Uterus (tissue), 2 donors: ENCODE results near the gene HDAC4.

Experiments
- CTCF ChIP-seq, 4 experiments: fragments of 200-600 bp in 2 of 4; fragments of 450-650 bp in 2 of 4; sonication (generic) in 2 of 4; IDR thresholded peaks; one replicate each; pipeline ENCODE4 v1.5.1; 2016 to 2019; ENCODE audit warnings: antibody characterized with exemption in 4 of 4, mild to moderate bottlenecking in 2 of 4, moderate library complexity in 1 of 4
- POLR2A ChIP-seq, 2 donors: fragments of 450-650 bp; IDR thresholded peaks; one replicate each; pipeline ENCODE4 v1.6.1; 2016; ENCODE audit warnings: antibody characterized with exemption in 2 of 2, mild to moderate bottlenecking in 1 of 2, moderate library complexity in 1 of 2

GRCh38 chr2:239072786-239073185 lies 328.0 kb downstream of the HDAC4 start:
- TF ChIP-seq CTCF (IDR thresholded peaks at IDR 0.05) (no peak), POLR2A (IDR thresholded peaks at IDR 0.05) (no peak)
